Epithelial cell of proximal tubule (primary cell): ENCODE measurements around the gene CGRRF1. TPM values are rescaled to one million over a fixed set of nuclear protein-coding genes. Genes with fewer than 3 reads are reported as not detected.

Experiments
- DNase-seq: peaks from one replicate; pipeline ENCODE4 v3.0.0-alpha.2; 2011; ENCODE audit warnings: low read depth
- H3K4me3 ChIP-seq: 2 replicates; pipeline ENCODE4 v1.5.1; 2011; ENCODE audit warnings: low read depth, mild to moderate bottlenecking, low read length
- CTCF ChIP-seq: conservative IDR thresholded peaks from 2 replicates; pipeline ENCODE4 v1.5.1; 2012; ENCODE audit warnings: low read depth, mild to moderate bottlenecking, low read length
- total RNA-seq: library from RNA; depleted of rRNA; stranded (reverse); fragments of >200 nt; gene quantifications from 2 replicates; pipeline ENCODE4 v1.2.3, GENCODE V29; 2015

The CGRRF1 gene
- total RNA-seq, 1 donor from 2014 or later = 5.4 TPM

- no peak for DNase-seq
- TF ChIP-seq CTCF = no peak
- H3K4me3 ChIP-seq = no peak overlapping the region
Measured at GRCh38 chr14:54524410-54524809, 14.7 kb downstream of the CGRRF1 start.

- TF ChIP-seq CTCF = no peak
- DNase-seq = no peak
- H3K4me3 ChIP-seq = no peak overlapping the region
Measured at GRCh38 chr14:54528973-54529372, 19.3 kb downstream of the CGRRF1 start.

- no peak for DNase-seq
- no peak for TF ChIP-seq CTCF
- H3K4me3 ChIP-seq = no peak overlapping the region
Measured at GRCh38 chr14:54529811-54530210, 20.1 kb downstream of the CGRRF1 start.

- no peak overlapping the region for H3K4me3 ChIP-seq
- no peak for DNase-seq
- TF ChIP-seq CTCF = no peak
Measured at GRCh38 chr14:54532111-54533012, 22.7 kb downstream of the CGRRF1 start.

- H3K4me3 ChIP-seq = no peak overlapping the region
- DNase-seq = no peak
- no peak for TF ChIP-seq CTCF
Measured at GRCh38 chr14:54533100-54533499, 23.4 kb downstream of the CGRRF1 start.

GRCh38 chr14:54535126-54535525 lies 25.4 kb downstream of the CGRRF1 start:
- TF ChIP-seq CTCF = no peak
- DNase-seq = no peak
- H3K4me3 ChIP-seq = no peak overlapping the region

- no peak for TF ChIP-seq CTCF
- no peak for DNase-seq
- no peak overlapping the region for H3K4me3 ChIP-seq
Measured at GRCh38 chr14:54535646-54536045, 25.9 kb downstream of the CGRRF1 start.
